Suprapubic skin (tissue), 4 donors: ENCODE results near the gene FCRL6. TPM values are rescaled to one million over a fixed set of nuclear protein-coding genes. Genes with fewer than 3 reads are reported as not detected.

ENCODE experiments used
- DNase-seq, 2 donors: peaks; one replicate each; pipeline ENCODE4 v3.0.0-alpha.2; 2019; ENCODE audit warnings: low spot score in 2 of 2
- H3K27ac ChIP-seq: fragments of 200-600 bp; sonication (generic); one replicate; pipeline ENCODE4 v1.5.1; 2019
- H3K27me3 ChIP-seq: fragments of 200-600 bp; sonication (generic); one replicate; pipeline ENCODE4 v1.5.1; 2019
- H3K36me3 ChIP-seq: fragments of 200-600 bp; sonication (generic); one replicate; pipeline ENCODE4 v1.5.1; 2019
- H3K4me1 ChIP-seq: fragments of 200-600 bp; sonication (generic); one replicate; pipeline ENCODE4 v1.5.1; 2019
- H3K4me3 ChIP-seq: fragments of 200-600 bp; sonication (generic); one replicate; pipeline ENCODE4 v1.5.1; 2019; ENCODE audit warnings: mild to moderate bottlenecking
- H3K9me3 ChIP-seq: fragments of 200-600 bp; sonication (generic); one replicate; pipeline ENCODE4 v1.5.1; 2019
- CTCF ChIP-seq, 2 donors: fragments of 200-600 bp in 1 of 2; fragments of 450-650 bp in 1 of 2; sonication (generic) in 1 of 2; IDR thresholded peaks; one replicate each; pipeline ENCODE4 v1.5.1; 2016 to 2019; ENCODE audit warnings: antibody characterized with exemption in 2 of 2, mild to moderate bottlenecking in 1 of 2, moderate library complexity in 1 of 2
- EP300 ChIP-seq: sonication (generic); formaldehyde crosslinking; IDR thresholded peaks from one replicate; pipeline ENCODE4 v1.6.1; 2017; ENCODE audit warnings: antibody characterized with exemption
- POLR2A ChIP-seq, 2 donors: fragments of 450-650 bp; IDR thresholded peaks; one replicate each; pipeline ENCODE4 v1.6.1; 2017; ENCODE audit warnings: antibody characterized with exemption in 2 of 2, mild to moderate bottlenecking in 2 of 2, moderate library complexity in 2 of 2
- POLR2AphosphoS5 ChIP-seq, 3 donors: sonication (generic); formaldehyde crosslinking; IDR thresholded peaks; one replicate each; pipeline ENCODE4 v1.6.1; 2017; ENCODE audit warnings: antibody characterized with exemption in 3 of 3
- WGBS: methylation state at CpG from one replicate; pipeline ENCODE4 v1.1.5; 2018; 5-methylcytosine and 5-hydroxymethylcytosine counted together
- total RNA-seq, 4 donors: library from RNA; depleted of rRNA; stranded (reverse); fragments of >200 nt; gene quantifications; one replicate each; pipeline ENCODE4 v1.1.0, GENCODE V29; 2016

FCRL6 gene
- total RNA-seq, 4 donors from 2014 or later: 0.49 TPM; not detected in 3

- TF ChIP-seq CTCF (IDR thresholded peaks at IDR 0.05) (peak; percentile 57 to 70), POLR2A (IDR thresholded peaks at IDR 0.05) (no peak)
- Histone ChIP-seq H3K36me3 (no peaks in the 10 kb centered on the region), H3K27me3 (peaks cover 2% of the 10 kb centered on the region), H3K9me3 (no peaks in the 10 kb centered on the region), H3K27ac (no peak overlapping the region), H3K4me1 (peaks cover 2% of the 10 kb centered on the region), H3K4me3 (no peak overlapping the region)
- 4% methylated on average over 2 of the region's 2 CpGs for WGBS
- DNase-seq: no peak
These were observed 3.3 kb upstream of the FCRL6 start for GRCh38 chr1:159798893-159799292.

GRCh38 chr1:159799446-159799985 is 2.6 kb upstream of the FCRL6 start:
- Histone ChIP-seq H3K4me3 (no peak overlapping the region), H3K27ac (no peak overlapping the region)
- 95% methylated on average over 4 of the region's 4 CpGs for WGBS

GRCh38 chr1:159800177-159800930 is 1.8 kb upstream of the FCRL6 start:
- Histone ChIP-seq H3K27ac (no peak overlapping the region), H3K27me3 (peaks cover 2% of the 10 kb centered on the region), H3K4me1 (peaks cover 4% of the 10 kb centered on the region), H3K36me3 (no peaks in the 10 kb centered on the region), H3K9me3 (no peaks in the 10 kb centered on the region), H3K4me3 (no peak overlapping the region)
- TF ChIP-seq EP300: no peak
- no peak for TF ChIP-seq POLR2AphosphoS5 (IDR thresholded peaks at IDR 0.05)
- TF ChIP-seq CTCF (IDR thresholded peaks at IDR 0.05): no peak
- no peak for TF ChIP-seq POLR2A (IDR thresholded peaks at IDR 0.05)
- WGBS: 79% methylated on average over 8 of the region's 8 CpGs
- DNase-seq: no peak

More at GRCh38 chr1:159799446-159799985, 2.6 kb upstream of the FCRL6 start:
- H3K36me3 ChIP-seq: no peaks in the 10 kb centered on the region
- peaks cover 4% of the 10 kb centered on the region for H3K4me1 ChIP-seq
- H3K9me3 ChIP-seq: no peaks in the 10 kb centered on the region
- H3K27me3 ChIP-seq: peaks cover 2% of the 10 kb centered on the region
- TF ChIP-seq CTCF (IDR thresholded peaks at IDR 0.05) (no peak), POLR2A (IDR thresholded peaks at IDR 0.05) (no peak), POLR2AphosphoS5 (IDR thresholded peaks at IDR 0.05) (no peak), EP300 (no peak)
- DNase-seq: no peak

- TF ChIP-seq POLR2A (IDR thresholded peaks at IDR 0.05) (no peak), POLR2AphosphoS5 (IDR thresholded peaks at IDR 0.05) (no peak), CTCF (IDR thresholded peaks at IDR 0.05) (no peak), EP300 (no peak)
- 61% methylated on average over 7 of the region's 7 CpGs for WGBS
- Histone ChIP-seq H3K4me3 (no peak overlapping the region), H3K36me3 (no peaks in the 10 kb centered on the region), H3K27ac (no peak overlapping the region), H3K27me3 (no peaks in the 10 kb centered on the region), H3K9me3 (no peaks in the 10 kb centered on the region), H3K4me1 (peaks cover 4% of the 10 kb centered on the region)
- DNase-seq: no peak
These were observed 2.0 kb downstream of the FCRL6 start for GRCh38 chr1:159803956-159804689.

- WGBS: 66% methylated on average over 2 of the region's 2 CpGs
- Histone ChIP-seq H3K4me3 (no peak overlapping the region), H3K9me3 (no peaks in the 10 kb centered on the region), H3K36me3 (no peaks in the 10 kb centered on the region), H3K27ac (no peak overlapping the region), H3K4me1 (peaks cover 4% of the 10 kb centered on the region), H3K27me3 (no peaks in the 10 kb centered on the region)
- no peak for DNase-seq
- TF ChIP-seq POLR2A (IDR thresholded peaks at IDR 0.05): no peak
- no peak for TF ChIP-seq EP300
- TF ChIP-seq POLR2AphosphoS5 (IDR thresholded peaks at IDR 0.05): no peak
- no peak for TF ChIP-seq CTCF (IDR thresholded peaks at IDR 0.05)
These were observed 2.8 kb downstream of the FCRL6 start for GRCh38 chr1:159804924-159805323.
